Hematopoietic multipotent progenitor cell treated with erythropoietin and hydrocortisone succinate and interleukin-3 and kit ligand, for 15 days (in vitro differentiated cells): ENCODE measurements around the gene FAM222A.

Experiments
- DNase-seq: peaks from one replicate; pipeline ENCODE4 v3.0.0-alpha.2; 2015; ENCODE audit warnings: low spot score

FAM222A gene

GRCh38 chr12:109760031-109760929, 46.7 kb downstream of the FAM222A start:
- no peak for DNase-seq

GRCh38 chr12:109760930-109761921, 47.6 kb downstream of the FAM222A start:
- DNase-seq: no peak

GRCh38 chr12:109762071-109762672, 48.5 kb downstream of the FAM222A start:
- DNase-seq: no peak

GRCh38 chr12:109762673-109763191, 49.1 kb downstream of the FAM222A start:
- DNase-seq: no peak

- no peak for DNase-seq
Observed at GRCh38 chr12:109763201-109763841, 49.7 kb downstream of the FAM222A start.

- DNase-seq: no peak
Observed at GRCh38 chr12:109764123-109764522, 50.5 kb downstream of the FAM222A start.

GRCh38 chr12:109764776-109765445, 51.3 kb downstream of the FAM222A start:
- DNase-seq: no peak

GRCh38 chr12:109765446-109765810, 51.8 kb downstream of the FAM222A start:
- DNase-seq: no peak

- DNase-seq: no peak
Observed at GRCh38 chr12:109766251-109766778, 52.7 kb downstream of the FAM222A start.

GRCh38 chr12:109767456-109767855, 53.8 kb downstream of the FAM222A start:
- no peak for DNase-seq

GRCh38 chr12:109767991-109768900, 54.6 kb downstream of the FAM222A start:
- no peak for DNase-seq

GRCh38 chr12:109768901-109769670, 55.5 kb downstream of the FAM222A start:
- DNase-seq: no peak

- no peak for DNase-seq
Observed at GRCh38 chr12:109770104-109770860, 56.7 kb downstream of the FAM222A start.

GRCh38 chr12:109770861-109771670, 57.4 kb downstream of the FAM222A start:
- DNase-seq: no peak

- DNase-seq: no peak
Observed at GRCh38 chr12:109771746-109772621, 58.4 kb downstream of the FAM222A start.
